LNCAP (cell line): ENCODE results near the gene ARHGEF38.

Experiments
- TF ChIP-seq, protein P1 (sequence below): fragments of 450-650 bp; IDR thresholded peaks from 2 replicates; pipeline ENCODE4 v1.5.1; 2017; ENCODE audit warnings: mild to moderate bottlenecking

The ARHGEF38 gene

DNA sequence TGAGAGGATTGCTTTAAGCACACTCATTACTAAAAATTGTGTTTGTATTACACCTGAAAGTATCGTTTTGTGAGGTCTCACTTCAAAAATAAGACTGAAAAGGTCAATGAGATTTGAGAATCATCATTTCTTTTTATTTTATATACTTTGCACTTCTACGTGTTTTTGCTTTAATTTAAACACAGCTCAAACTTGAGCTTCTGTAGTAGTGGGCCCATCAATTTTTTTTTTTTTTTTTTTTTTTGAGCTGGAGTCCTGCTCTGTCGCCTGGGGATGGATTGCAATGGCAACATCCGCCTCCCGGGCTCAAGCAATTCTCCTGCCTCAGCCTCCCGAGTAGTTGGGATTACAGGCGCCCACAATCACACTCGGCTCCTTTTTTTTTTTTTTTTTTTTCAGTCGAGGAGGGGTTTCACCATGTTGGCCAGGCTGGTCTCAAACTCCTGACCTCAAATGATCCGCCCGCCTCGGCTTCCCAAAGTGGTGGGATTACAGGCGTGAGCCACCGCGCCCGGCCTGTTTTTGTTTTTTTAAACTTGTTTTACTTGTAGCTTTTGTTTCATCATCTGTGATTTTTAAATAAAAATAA is 157.7 kb downstream of the ARHGEF38 start:
- TF ChIP-seq, protein P1, sequence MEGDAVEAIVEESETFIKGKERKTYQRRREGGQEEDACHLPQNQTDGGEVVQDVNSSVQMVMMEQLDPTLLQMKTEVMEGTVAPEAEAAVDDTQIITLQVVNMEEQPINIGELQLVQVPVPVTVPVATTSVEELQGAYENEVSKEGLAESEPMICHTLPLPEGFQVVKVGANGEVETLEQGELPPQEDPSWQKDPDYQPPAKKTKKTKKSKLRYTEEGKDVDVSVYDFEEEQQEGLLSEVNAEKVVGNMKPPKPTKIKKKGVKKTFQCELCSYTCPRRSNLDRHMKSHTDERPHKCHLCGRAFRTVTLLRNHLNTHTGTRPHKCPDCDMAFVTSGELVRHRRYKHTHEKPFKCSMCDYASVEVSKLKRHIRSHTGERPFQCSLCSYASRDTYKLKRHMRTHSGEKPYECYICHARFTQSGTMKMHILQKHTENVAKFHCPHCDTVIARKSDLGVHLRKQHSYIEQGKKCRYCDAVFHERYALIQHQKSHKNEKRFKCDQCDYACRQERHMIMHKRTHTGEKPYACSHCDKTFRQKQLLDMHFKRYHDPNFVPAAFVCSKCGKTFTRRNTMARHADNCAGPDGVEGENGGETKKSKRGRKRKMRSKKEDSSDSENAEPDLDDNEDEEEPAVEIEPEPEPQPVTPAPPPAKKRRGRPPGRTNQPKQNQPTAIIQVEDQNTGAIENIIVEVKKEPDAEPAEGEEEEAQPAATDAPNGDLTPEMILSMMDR, result no peak

DNA sequence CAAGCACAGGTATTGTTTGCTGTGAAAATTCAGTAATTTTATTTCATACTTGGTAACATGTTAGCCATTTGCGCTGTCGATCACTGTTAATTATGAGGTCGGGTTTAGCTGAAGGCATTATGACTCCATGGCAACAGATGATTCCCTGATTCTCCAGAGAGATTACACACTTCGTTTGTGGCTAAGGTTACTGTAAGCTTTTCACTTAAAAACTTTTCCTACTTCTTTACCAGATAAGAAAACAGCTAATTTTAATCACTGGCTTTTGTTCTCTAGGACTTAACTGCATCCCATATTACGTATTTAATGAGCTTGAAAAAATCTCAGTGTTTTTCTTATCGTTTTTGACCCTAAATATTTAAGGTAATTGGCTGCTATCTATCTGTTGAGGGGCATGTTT is 158.3 kb downstream of the ARHGEF38 start:
- TF ChIP-seq, protein P1, result no peak

DNA sequence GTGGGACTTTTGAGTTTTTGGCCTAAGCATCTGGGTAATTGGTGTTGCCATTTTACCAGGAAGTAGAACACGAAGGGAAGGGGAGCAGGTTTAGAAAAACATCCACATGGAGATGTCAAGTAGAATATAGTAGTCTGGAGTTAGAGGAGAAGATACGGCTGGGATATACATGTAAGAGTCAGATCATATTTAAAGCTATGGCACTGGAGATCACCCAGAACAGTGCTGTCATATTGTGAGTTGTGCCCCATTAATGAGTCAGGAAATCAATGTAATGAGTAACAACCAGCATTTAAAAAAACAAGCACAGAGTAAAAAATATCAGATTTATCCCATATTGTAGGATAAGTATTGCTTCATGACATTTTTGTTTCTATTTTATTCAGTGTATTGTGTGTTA is 160.3 kb downstream of the ARHGEF38 start:
- TF ChIP-seq, protein P1, result no peak

- TF ChIP-seq, protein P1, result no peak
Observed at GRCh38 chr4:105714071-105714521, 161.7 kb downstream of the ARHGEF38 start.

DNA sequence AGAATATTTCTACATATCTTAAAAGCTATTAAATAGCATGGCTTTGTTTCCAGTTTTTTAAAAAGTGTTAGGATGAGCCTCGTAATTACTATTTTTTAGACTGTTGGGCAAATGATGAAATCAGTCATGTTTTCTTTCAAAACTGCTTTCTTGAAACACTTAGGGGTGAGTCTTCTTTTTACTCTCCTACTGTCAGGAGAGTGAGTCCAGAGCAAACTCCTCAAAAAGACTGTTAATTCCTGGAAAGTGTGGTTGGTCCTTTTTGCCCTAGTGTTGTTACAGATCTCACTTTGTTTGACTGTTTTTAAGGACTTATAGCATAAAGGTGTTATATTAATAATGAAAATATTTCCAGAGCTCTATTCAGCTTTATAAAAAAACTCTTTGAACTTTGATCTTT is 162.5 kb downstream of the ARHGEF38 start:
- TF ChIP-seq, protein P1, result no peak

GRCh38 chr4:105715692-105716278 is 163.4 kb downstream of the ARHGEF38 start:
- TF ChIP-seq, protein P1, result peak; percentile 53

GRCh38 chr4:105719204-105719603 is 166.8 kb downstream of the ARHGEF38 start:
- TF ChIP-seq, protein P1, result no peak

- TF ChIP-seq, protein P1, result no peak
Observed at GRCh38 chr4:105725623-105726022, 173.2 kb downstream of the ARHGEF38 start.
